HepG2 (cell line): Measurements from ENCODE around the gene CBFA2T2. TPM values are rescaled to one million over a fixed set of nuclear protein-coding genes. Genes with fewer than 3 reads are reported as not detected.

Experiments
- ARHGAP35 ChIP-seq: sonication (generic); formaldehyde crosslinking; IDR thresholded peaks from 2 replicates; pipeline ENCODE4 v1.9.0; 2022; ENCODE audit warnings: mild to moderate bottlenecking, inconsistent platforms, moderate library complexity, missing genetic modification reagents, borderline replicate concordance
- ETV5 ChIP-seq: IDR thresholded peaks from 2 replicates; pipeline ENCODE4 v1.6.1; 2018; ENCODE audit warnings: missing biosample characterization, missing genetic modification reagents, inconsistent platforms, borderline replicate concordance
- KLF11 ChIP-seq: IDR thresholded peaks from 2 replicates; pipeline ENCODE4 v1.6.1; 2016; ENCODE audit warnings: missing compliant biosample characterization
- SIX1 ChIP-seq: sonication (generic); formaldehyde crosslinking; IDR thresholded peaks from 2 replicates; pipeline ENCODE4 v1.4.0; 2020; ENCODE audit warnings: missing genetic modification reagents, borderline replicate concordance
- SPEN ChIP-seq: sonication (generic); formaldehyde crosslinking; IDR thresholded peaks from 2 replicates; pipeline ENCODE4 v1.5.1; 2020; ENCODE audit warnings: low read depth, mild to moderate bottlenecking, missing genetic modification reagents
- ZNF512 ChIP-seq: sonication (generic); formaldehyde crosslinking; IDR thresholded peaks from 2 replicates; pipeline ENCODE4 v1.4.0; 2020; ENCODE audit warnings: mild to moderate bottlenecking, missing genetic modification reagents
- ZNF567 ChIP-seq: sonication (generic); formaldehyde crosslinking; IDR thresholded peaks from 2 replicates; pipeline ENCODE4 v1.8.1; 2023; ENCODE audit warnings: mild to moderate bottlenecking, missing genetic modification reagents, borderline replicate concordance
- ZNF605 ChIP-seq: sonication (generic); formaldehyde crosslinking; IDR thresholded peaks from 2 replicates; pipeline ENCODE4 v1.8.0; 2022; ENCODE audit warnings: mild to moderate bottlenecking, missing genetic modification reagents
- polyA plus RNA-seq, 8 experiments: library from polyadenylated mRNA; depleted of rRNA in 3 of 8; stranded (reverse) in 7 of 8; unstranded in 1 of 8; fragments of >200 nt; fragmentation: Illumina TruSeq in 4 of 8; extraction: Trizol in 4 of 8; gene quantifications; 2 replicates each; pipeline versions ENCODE4 v1.2.1 to v1.2.3, GENCODE V29; 2011 to 2016; ENCODE audit warnings: low read depth in 4 of 8, missing spikeins in 1 of 8, mixed read lengths in 1 of 8; ENCODE audit not compliant: insufficient read depth in 1 of 8
- total RNA-seq, 5 experiments: library from RNA; depleted of rRNA; stranded (reverse); fragments of >200 nt; fragmentation: Illumina TruSeq; extraction: Trizol; gene quantifications; 2 replicates each; pipeline ENCODE4 v1.2.3, GENCODE V29; 2016; ENCODE audit warnings: low read depth in 1 of 5
- TF ChIP-seq, protein P1 (sequence below): sonication (generic); formaldehyde crosslinking; IDR thresholded peaks from 2 replicates; pipeline ENCODE4 v1.4.0; 2020; ENCODE audit warnings: missing genetic modification reagents, mild to moderate bottlenecking, borderline replicate concordance
- TF ChIP-seq, protein P2 (sequence below): sonication (generic); formaldehyde crosslinking; IDR thresholded peaks from 2 replicates; pipeline ENCODE4 v1.4.0; 2020; ENCODE audit warnings: mild to moderate bottlenecking, missing genetic modification reagents
- TF ChIP-seq, protein P3 (sequence below): sonication (generic); IDR thresholded peaks from 2 replicates; pipeline ENCODE4 v1.6.1; 2016; ENCODE audit warnings: low read depth, borderline replicate concordance
- TF ChIP-seq, protein P4 (sequence below): sonication (generic); formaldehyde crosslinking; IDR thresholded peaks from 2 replicates; pipeline ENCODE4 v1.9.0; 2021; ENCODE audit warnings: missing genetic modification reagents, mild to moderate bottlenecking, borderline replicate concordance
- TF ChIP-seq, protein P5 (sequence below), 2 experiments: sonication (generic) in 1 of 2; formaldehyde crosslinking in 1 of 2; IDR thresholded peaks; 2 replicates each; pipeline versions ENCODE4 v1.6.1 to v1.9.0; 2014 to 2022; ENCODE audit warnings: antibody characterized with exemption in 1 of 2, borderline replicate concordance in 1 of 2, inconsistent platforms in 1 of 2, low read depth in 1 of 2, missing genetic modification reagents in 1 of 2

The CBFA2T2 gene
- total and polyA plus RNA-seq, 2 of the 13 experiments (the other 11 are each of a cell fraction or from before 2014, with no cell fraction given), result 6.3 to 21.2 TPM

- TF ChIP-seq, protein P1, sequence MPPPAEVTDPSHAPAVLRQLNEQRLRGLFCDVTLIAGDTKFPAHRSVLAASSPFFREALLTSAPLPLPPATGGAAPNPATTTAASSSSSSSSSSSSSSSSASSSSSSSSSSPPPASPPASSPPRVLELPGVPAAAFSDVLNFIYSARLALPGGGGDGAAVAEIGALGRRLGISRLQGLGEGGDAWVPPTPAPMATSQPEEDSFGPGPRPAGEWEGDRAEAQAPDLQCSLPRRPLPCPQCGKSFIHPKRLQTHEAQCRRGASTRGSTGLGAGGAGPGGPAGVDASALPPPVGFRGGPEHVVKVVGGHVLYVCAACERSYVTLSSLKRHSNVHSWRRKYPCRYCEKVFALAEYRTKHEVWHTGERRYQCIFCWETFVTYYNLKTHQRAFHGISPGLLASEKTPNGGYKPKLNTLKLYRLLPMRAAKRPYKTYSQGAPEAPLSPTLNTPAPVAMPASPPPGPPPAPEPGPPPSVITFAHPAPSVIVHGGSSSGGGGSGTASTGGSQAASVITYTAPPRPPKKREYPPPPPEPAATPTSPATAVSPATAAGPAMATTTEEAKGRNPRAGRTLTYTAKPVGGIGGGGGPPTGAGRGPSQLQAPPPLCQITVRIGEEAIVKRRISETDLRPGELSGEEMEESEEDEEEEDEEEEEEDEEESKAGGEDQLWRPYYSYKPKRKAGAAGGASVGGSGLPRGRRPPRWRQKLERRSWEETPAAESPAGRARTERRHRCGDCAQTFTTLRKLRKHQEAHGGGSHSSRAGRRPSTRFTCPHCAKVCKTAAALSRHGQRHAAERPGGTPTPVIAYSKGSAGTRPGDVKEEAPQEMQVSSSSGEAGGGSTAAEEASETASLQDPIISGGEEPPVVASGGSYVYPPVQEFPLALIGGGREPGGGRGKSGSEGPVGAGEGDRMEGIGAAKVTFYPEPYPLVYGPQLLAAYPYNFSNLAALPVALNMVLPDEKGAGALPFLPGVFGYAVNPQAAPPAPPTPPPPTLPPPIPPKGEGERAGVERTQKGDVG (CRISPR knock-in tag), result no peak
- TF ChIP-seq ZNF567 (CRISPR knock-in tag) (no peak), SIX1 (CRISPR knock-in tag) (no peak), ZNF605 (peak; percentile 67; the same call in 1 of the 2 replicates), ETV5 (CRISPR knock-in tag) (no peak; the same call in 1 of the 2 replicates), ARHGAP35 (no peak), KLF11 (peak; percentile 65; the same call in 1 of the 2 replicates), SPEN (CRISPR knock-in tag) (peak; percentile 19; the same call in 1 of the 2 replicates), ZNF512 (no peak)
- TF ChIP-seq, protein P2, sequence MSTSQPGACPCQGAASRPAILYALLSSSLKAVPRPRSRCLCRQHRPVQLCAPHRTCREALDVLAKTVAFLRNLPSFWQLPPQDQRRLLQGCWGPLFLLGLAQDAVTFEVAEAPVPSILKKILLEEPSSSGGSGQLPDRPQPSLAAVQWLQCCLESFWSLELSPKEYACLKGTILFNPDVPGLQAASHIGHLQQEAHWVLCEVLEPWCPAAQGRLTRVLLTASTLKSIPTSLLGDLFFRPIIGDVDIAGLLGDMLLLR, result no peak
- TF ChIP-seq, protein P3, sequence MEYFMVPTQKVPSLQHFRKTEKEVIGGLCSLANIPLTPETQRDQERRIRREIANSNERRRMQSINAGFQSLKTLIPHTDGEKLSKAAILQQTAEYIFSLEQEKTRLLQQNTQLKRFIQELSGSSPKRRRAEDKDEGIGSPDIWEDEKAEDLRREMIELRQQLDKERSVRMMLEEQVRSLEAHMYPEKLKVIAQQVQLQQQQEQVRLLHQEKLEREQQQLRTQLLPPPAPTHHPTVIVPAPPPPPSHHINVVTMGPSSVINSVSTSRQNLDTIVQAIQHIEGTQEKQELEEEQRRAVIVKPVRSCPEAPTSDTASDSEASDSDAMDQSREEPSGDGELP, result no peak
- TF ChIP-seq, protein P4, sequence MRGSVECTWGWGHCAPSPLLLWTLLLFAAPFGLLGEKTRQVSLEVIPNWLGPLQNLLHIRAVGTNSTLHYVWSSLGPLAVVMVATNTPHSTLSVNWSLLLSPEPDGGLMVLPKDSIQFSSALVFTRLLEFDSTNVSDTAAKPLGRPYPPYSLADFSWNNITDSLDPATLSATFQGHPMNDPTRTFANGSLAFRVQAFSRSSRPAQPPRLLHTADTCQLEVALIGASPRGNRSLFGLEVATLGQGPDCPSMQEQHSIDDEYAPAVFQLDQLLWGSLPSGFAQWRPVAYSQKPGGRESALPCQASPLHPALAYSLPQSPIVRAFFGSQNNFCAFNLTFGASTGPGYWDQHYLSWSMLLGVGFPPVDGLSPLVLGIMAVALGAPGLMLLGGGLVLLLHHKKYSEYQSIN, result no peak
- TF ChIP-seq, protein P5, sequence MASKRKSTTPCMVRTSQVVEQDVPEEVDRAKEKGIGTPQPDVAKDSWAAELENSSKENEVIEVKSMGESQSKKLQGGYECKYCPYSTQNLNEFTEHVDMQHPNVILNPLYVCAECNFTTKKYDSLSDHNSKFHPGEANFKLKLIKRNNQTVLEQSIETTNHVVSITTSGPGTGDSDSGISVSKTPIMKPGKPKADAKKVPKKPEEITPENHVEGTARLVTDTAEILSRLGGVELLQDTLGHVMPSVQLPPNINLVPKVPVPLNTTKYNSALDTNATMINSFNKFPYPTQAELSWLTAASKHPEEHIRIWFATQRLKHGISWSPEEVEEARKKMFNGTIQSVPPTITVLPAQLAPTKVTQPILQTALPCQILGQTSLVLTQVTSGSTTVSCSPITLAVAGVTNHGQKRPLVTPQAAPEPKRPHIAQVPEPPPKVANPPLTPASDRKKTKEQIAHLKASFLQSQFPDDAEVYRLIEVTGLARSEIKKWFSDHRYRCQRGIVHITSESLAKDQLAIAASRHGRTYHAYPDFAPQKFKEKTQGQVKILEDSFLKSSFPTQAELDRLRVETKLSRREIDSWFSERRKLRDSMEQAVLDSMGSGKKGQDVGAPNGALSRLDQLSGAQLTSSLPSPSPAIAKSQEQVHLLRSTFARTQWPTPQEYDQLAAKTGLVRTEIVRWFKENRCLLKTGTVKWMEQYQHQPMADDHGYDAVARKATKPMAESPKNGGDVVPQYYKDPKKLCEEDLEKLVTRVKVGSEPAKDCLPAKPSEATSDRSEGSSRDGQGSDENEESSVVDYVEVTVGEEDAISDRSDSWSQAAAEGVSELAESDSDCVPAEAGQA (IDR thresholded peaks at IDR 0.05; ENCODE audit: low read depth), result 0 out of 2 replicates have a peak, but pooled peaks have one; percentile 22
- TF ChIP-seq, protein P5 (CRISPR knock-in tag; IDR thresholded peaks at IDR 0.05; ENCODE audit: borderline replicate concordance), result no peak
Observed at GRCh38 chr20:33443512-33444239, 46.2 kb upstream of the CBFA2T2 start, which contains the start of gene SNTA1 (continued).
